ENCODE data around the gene CLEC18A. TPM values are rescaled to one million over a fixed set of nuclear protein-coding genes. Genes with fewer than 3 reads are reported as not detected.
A peak's percentile ranks its signal among the peaks of the same experiment; 100 is the strongest.

CLEC18A gene
- total RNA-seq, 1 experiment from 2014 or later: 0.22 TPM

GRCh38 chr16:69929480-69929879, 21.7 kb upstream of the CLEC18A start:
- DNase-seq: no peak
- POLR2A ChIA-PET (ENCODE audit: unreplicated experiment): no interaction called here
- H2AFZ ChIP-seq (ENCODE audit: low read length): no peak overlapping the region

GRCh38 chr16:69930117-69930776, 20.9 kb upstream of the CLEC18A start:
- peak; percentile 89 for ATAC-seq
- peak; percentile 66 for TF ChIP-seq CTCF (conservative IDR thresholded peaks at IDR 0.05; ENCODE audit: low read depth, low read length)
- no peak for TF ChIP-seq EZH2phosphoT487 (IDR thresholded peaks at IDR 0.05; ENCODE audit: borderline replicate concordance, low read length)
- DNase-seq: peak; percentile 68
- CTCF ChIA-PET: interaction anchor here (0.6 to 1.5 kb wide), 4 partner anchors 82 to 138 kb away, joined by 3 to 7 read pairs (median 4); no protein-coding TSS in a partner anchor
- BruUV-seq (replicated peaks): no TSS peak
- H4K20me1 ChIP-seq (ENCODE audit: low read length): no peaks in the 10 kb centered on the region
- H3K4me3 ChIP-seq (ENCODE audit: low read length): no peak overlapping the region
- no peaks in the 10 kb centered on the region for H3K36me3 ChIP-seq (ENCODE audit: low read depth, low read length)
- H3F3A ChIP-seq (ENCODE audit: low read length, unreplicated experiment): no peaks in the 10 kb centered on the region
- no peaks in the 10 kb centered on the region for H3K27me3 ChIP-seq (ENCODE audit: low read length)
- intact Hi-C loops (cut with micrococcal nuclease): loop anchor here (1.0 kb wide), 1 partner anchor 134 kb away; no protein-coding TSS in a partner anchor
- no peaks in the 10 kb centered on the region for H3K9me2 ChIP-seq (replicated peaks; ENCODE audit: low read length)
- no peaks in the 10 kb centered on the region for H3K9me3 ChIP-seq (ENCODE audit: low read length)
- H3K4me1 ChIP-seq (ENCODE audit: insufficient read depth, low read length): no peaks in the 10 kb centered on the region
- no peaks in the 10 kb centered on the region for H3K79me2 ChIP-seq (ENCODE audit: low read length)
- no peak overlapping the region for H3K9ac ChIP-seq (ENCODE audit: low read length)
- no peak overlapping the region for H3K27ac ChIP-seq (ENCODE audit: low read length)
- no peak overlapping the region for H3K4me2 ChIP-seq (ENCODE audit: low read length)
- POLR2A ChIA-PET (ENCODE audit: unreplicated experiment): no interaction called here
- H2AFZ ChIP-seq (ENCODE audit: low read length): no peak overlapping the region

More at GRCh38 chr16:69929480-69929879, 21.7 kb upstream of the CLEC18A start:
- Histone ChIP-seq H3F3A (ENCODE audit: low read length, unreplicated experiment) (no peaks in the 10 kb centered on the region), H4K20me1 (ENCODE audit: low read length) (no peaks in the 10 kb centered on the region), H3K27ac (ENCODE audit: low read length) (no peak overlapping the region), H3K9me3 (ENCODE audit: low read length) (no peaks in the 10 kb centered on the region), H3K36me3 (ENCODE audit: low read depth, low read length) (no peaks in the 10 kb centered on the region), H3K4me1 (ENCODE audit: insufficient read depth, low read length) (no peaks in the 10 kb centered on the region), H3K9ac (ENCODE audit: low read length) (no peak overlapping the region), H3K4me3 (ENCODE audit: low read length) (no peak overlapping the region), H3K9me2 (replicated peaks; ENCODE audit: low read length) (no peaks in the 10 kb centered on the region), H3K27me3 (ENCODE audit: low read length) (no peaks in the 10 kb centered on the region), H3K79me2 (ENCODE audit: low read length) (no peaks in the 10 kb centered on the region), H3K4me2 (ENCODE audit: low read length) (no peak overlapping the region)
- no peak for TF ChIP-seq CTCF (conservative IDR thresholded peaks at IDR 0.05; ENCODE audit: low read depth, low read length)
- TF ChIP-seq EZH2phosphoT487 (IDR thresholded peaks at IDR 0.05; ENCODE audit: borderline replicate concordance, low read length): no peak
- TF ChIP-seq EZH2 (IDR thresholded peaks at IDR 0.05; ENCODE audit: low read length, unreplicated experiment): no peak
- CTCF ChIA-PET: interaction anchor here (1.5 kb wide), 1 partner anchor 135 kb away, joined by 7 read pairs; no protein-coding TSS in a partner anchor
- ATAC-seq: no peak
- intact Hi-C loops (cut with micrococcal nuclease): no loop called here
- BruUV-seq (replicated peaks): no TSS peak

- DNase-seq (no peak), ATAC-seq (no peak)
- Histone ChIP-seq H3K4me1 (ENCODE audit: insufficient read depth, low read length) (no peaks in the 10 kb centered on the region), H3F3A (ENCODE audit: low read length, unreplicated experiment) (no peaks in the 10 kb centered on the region), H3K36me3 (ENCODE audit: low read depth, low read length) (no peaks in the 10 kb centered on the region), H3K79me2 (ENCODE audit: low read length) (no peaks in the 10 kb centered on the region), H3K27ac (ENCODE audit: low read length) (no peak overlapping the region), H3K27me3 (ENCODE audit: low read length) (no peaks in the 10 kb centered on the region), H3K9ac (ENCODE audit: low read length) (no peak overlapping the region), H2AFZ (ENCODE audit: low read length) (no peak overlapping the region), H3K4me3 (ENCODE audit: low read length) (no peak overlapping the region), H4K20me1 (ENCODE audit: low read length) (no peaks in the 10 kb centered on the region), H3K9me2 (replicated peaks; ENCODE audit: low read length) (no peaks in the 10 kb centered on the region), H3K9me3 (ENCODE audit: low read length) (no peaks in the 10 kb centered on the region), H3K4me2 (ENCODE audit: low read length) (no peak overlapping the region)
- CTCF ChIA-PET: no interaction called here
- TF ChIP-seq EZH2 (IDR thresholded peaks at IDR 0.05; ENCODE audit: low read length, unreplicated experiment): no peak
- TF ChIP-seq CTCF (conservative IDR thresholded peaks at IDR 0.05; ENCODE audit: low read depth, low read length): no peak
- TF ChIP-seq EZH2phosphoT487 (IDR thresholded peaks at IDR 0.05; ENCODE audit: borderline replicate concordance, low read length): no peak
- BruUV-seq (replicated peaks): no TSS peak
- intact Hi-C loops (cut with micrococcal nuclease): no loop called here
- POLR2A ChIA-PET (ENCODE audit: unreplicated experiment): no interaction called here
Observed at GRCh38 chr16:69931631-69932030, 19.5 kb upstream of the CLEC18A start.
